Keratinocyte (primary cell): ENCODE results near the gene SLC1A2.

Experiments
- EZH2 ChIP-seq: IDR thresholded peaks from one replicate; pipeline ENCODE4 v1.6.1; 2012; ENCODE audit warnings: inconsistent platforms, mild to moderate bottlenecking, low read length, moderate library complexity
- TF ChIP-seq, protein P1 (sequence below), 3 experiments: IDR thresholded peaks in 1 of 3; conservative IDR thresholded peaks in 1 of 3; optimal IDR thresholded peaks in 1 of 3; 2 replicates in 2 of 3; 3 replicates in 1 of 3; pipeline versions ENCODE3 to v1.5.1; 2011; ENCODE audit warnings: low read length in 3 of 3, mild to moderate bottlenecking in 3 of 3, moderate library complexity in 2 of 3, control low read depth in 1 of 3, inconsistent platforms in 1 of 3; ENCODE audit not compliant: insufficient read depth in 2 of 3; ENCODE audit errors: extremely low read depth in 1 of 3

DNA sequence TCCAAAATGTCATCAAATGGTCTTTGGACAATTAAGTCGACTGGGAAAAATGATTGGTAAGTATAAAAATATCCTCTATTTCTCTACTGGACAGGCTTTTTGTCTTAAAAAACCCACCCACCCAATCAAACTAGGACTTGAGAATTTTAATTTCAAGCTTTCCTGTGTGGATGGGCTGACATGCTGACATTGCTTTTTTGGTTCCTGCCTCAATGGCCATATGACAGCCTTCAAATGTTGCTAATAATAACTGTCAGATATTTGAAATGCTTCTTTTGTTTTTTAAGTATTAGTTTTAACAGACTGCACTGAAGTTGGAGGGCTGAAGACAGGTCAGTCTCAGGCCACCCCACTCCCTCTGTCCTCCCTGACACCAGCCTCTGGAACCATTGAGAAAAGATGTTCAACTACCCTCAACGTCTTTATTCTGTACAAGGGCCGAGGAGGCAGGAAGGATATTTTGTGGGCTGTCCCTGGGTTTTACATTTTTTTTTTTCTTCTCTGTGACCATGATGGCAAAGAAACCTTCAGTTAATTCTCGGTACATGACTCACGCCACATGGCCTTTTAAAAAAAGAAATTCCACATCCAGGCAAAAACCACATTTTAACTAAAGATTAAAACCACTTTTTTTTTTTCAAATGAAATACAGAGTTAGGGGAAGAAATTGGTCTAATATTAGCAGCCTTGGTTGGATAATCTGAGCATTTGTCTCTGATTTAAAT is 130.4 kb downstream of the SLC1A2 start:
- TF ChIP-seq, protein P1, sequence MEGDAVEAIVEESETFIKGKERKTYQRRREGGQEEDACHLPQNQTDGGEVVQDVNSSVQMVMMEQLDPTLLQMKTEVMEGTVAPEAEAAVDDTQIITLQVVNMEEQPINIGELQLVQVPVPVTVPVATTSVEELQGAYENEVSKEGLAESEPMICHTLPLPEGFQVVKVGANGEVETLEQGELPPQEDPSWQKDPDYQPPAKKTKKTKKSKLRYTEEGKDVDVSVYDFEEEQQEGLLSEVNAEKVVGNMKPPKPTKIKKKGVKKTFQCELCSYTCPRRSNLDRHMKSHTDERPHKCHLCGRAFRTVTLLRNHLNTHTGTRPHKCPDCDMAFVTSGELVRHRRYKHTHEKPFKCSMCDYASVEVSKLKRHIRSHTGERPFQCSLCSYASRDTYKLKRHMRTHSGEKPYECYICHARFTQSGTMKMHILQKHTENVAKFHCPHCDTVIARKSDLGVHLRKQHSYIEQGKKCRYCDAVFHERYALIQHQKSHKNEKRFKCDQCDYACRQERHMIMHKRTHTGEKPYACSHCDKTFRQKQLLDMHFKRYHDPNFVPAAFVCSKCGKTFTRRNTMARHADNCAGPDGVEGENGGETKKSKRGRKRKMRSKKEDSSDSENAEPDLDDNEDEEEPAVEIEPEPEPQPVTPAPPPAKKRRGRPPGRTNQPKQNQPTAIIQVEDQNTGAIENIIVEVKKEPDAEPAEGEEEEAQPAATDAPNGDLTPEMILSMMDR (optimal IDR thresholded peaks at IDR 0.05 in 1 of 3, IDR thresholded peaks at IDR 0.05 in 1 of 3, conservative IDR thresholded peaks at IDR 0.05 in 1 of 3; ENCODE audit: extremely low read depth in 1 of 3, insufficient read depth in 2 of 3, low read length in 3 of 3) = no peak
- TF ChIP-seq EZH2 = no peak
